NCI-H345 treated with DMSO at 0.1 percent for 48 hours (cell line): ENCODE measurements around the gene CEACAM16.

Source experiments
- DNase-seq: peaks from one replicate; lab custom pipeline; 2025; ENCODE audit not compliant: unreplicated experiment; lab: John Stamatoyannopoulos, UW

CEACAM16 gene

GRCh38 chr19:44744871-44745332 is 46.0 kb downstream of the CEACAM16 start:
- no peak for DNase-seq

GRCh38 chr19:44745341-44745831 is 46.4 kb downstream of the CEACAM16 start:
- DNase-seq = no peak

DNA sequence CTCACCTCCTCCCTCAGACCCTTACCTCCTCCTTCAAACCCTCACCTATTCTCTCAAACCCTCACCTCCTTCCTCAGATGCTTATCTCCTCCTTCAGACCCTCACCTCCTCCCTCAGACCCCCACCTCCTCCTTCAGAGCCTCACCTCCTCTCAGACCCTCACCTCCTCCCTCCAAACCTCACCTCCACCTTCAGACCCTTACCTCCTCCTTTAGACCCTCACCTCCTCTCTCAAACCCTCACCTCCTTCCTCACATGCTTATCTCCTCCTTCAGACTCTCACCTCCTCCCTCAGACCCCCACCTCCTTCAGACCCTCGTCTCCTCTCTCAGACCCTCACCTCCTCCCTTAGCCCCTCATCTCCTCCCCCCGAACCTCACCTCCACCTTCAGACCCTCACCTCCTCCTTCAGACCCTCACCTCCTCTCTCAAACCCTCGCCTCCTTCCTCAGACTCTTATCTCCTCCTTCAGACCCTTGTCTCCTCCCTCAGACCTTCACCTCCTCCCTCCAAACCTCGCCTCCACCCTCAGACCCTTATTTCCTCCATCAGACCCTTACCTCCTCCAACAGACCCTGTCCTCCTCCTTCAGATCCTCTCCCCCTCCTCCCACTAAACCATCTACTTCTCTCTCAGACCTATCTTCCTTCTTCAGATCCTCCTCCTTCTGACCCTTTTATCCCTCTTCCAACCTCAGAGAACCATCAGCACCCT is 47.1 kb downstream of the CEACAM16 start:
- no peak for DNase-seq

- no peak for DNase-seq
Measured at GRCh38 chr19:44746616-44746945, 47.6 kb downstream of the CEACAM16 start.

GRCh38 chr19:44746946-44747738 is 48.2 kb downstream of the CEACAM16 start:
- no peak for DNase-seq

DNA sequence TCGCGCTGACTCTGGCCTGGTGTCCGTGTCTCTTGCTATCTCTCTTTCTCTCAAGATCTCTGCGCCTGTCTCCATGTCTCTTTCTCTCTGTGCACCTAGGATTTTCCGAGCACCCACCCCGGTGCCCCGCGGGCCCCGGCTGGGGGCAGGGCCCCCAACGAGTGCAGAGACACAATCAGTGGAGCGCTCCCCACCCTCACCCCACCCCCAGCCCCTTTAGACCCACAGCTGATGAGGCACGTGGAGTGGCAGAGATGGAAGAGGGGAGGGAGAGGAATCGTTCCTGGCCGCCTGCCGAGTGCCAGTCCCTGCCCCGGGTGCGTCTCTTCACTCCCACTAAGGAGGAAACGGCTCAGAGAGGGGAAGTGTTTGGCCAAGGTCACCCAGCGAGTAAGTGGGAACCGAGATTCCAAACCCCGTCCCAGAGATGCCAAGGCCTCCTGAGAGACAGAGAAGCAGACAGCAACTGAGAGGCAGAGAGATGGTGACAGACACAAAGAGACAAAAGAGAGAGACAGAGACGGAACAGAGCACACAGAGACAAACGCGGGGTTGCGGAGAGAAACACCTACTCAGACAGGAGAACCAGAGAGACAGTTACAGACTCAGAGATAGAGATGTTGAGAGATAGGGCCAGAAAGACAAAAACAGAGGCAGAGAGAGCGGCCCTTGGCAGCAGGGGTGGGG is 48.9 kb downstream of the CEACAM16 start:
- DNase-seq = no peak

- no peak for DNase-seq
Measured at GRCh38 chr19:44748426-44749254, 49.7 kb downstream of the CEACAM16 start, which contains the start of gene BCL3. Gene BCL3 (plus strand): TSS chr19:44748708. CDS start chr19:44748791, 83 bp downstream.

GRCh38 chr19:44749292-44749691 is 50.3 kb downstream of the CEACAM16 start:
- no peak for DNase-seq

GRCh38 chr19:44749994-44750393 is 51.0 kb downstream of the CEACAM16 start:
- DNase-seq = no peak

DNA sequence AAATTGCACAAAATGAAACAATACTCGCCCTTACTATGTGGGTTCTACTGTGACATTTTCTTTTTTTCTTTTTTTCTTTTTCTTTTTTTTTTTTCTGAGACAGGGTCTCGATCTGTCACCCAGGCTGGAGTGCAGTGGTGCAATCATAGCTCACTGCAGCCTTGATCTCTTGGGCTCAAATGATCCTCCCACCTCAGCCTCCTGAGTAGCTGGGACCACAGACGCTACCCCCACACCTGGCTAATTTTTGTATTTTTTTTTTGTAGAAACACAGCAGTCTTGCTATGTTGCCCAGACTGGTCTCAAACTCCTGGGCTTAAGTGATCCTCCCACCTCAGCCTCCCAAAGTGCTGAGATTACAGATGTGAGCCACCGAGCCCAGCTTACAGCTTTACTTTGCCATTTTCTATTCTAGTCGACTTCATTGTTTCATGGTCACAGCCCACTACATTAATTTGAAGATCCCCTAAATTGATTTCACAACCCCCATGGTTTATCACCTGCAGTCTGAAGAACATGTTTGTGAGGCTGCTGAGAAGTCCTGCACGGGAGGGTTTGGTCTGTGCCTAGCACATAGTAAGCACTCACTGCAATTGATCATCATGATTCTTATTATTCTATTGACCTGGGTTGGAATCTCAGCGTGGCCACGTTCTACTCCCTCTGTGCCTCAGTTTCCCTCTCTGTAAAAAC is 53.3 kb downstream of the CEACAM16 start:
- no peak for DNase-seq

DNA sequence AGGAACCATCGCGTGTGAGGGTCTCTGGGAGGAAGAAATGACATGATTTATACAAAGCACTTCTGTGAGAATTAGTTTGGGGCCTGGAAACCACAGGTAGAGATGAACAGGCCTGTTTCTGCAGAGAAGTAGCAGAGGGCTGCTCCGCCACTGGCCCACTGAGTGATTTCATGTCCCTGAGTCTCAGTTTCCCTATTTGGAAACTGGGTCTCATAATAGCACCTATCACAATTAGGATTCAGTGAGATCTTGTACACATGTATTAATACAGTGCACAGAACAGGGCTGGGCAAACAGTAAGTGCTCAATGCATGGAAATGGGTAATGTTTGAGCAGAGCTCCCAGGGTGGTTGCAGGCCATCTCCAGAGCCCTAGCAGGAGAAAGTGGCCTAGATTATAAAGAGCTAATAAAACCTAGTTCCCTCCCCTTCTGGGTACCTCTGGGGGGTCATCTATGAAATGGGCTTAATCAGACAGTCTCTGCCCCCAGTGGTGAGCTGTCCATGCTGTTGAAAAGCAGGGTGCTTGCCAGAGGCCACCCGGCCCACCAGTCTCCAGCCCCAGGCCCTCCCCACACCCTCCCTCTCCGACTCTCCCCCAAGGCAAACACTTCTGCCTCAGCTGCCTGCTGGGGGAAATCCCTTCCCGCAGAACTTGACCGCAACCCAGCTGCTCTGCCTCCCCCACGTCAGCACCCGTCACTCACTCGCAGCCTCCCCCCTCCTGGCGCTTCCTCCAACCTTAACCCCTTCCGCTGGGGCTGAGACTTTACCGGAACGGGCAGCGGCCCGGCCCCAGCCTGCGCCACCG is 54.1 kb downstream of the CEACAM16 start:
- DNase-seq = no peak

- no peak for DNase-seq
Measured at GRCh38 chr19:44753626-44753931, 54.6 kb downstream of the CEACAM16 start.

DNA sequence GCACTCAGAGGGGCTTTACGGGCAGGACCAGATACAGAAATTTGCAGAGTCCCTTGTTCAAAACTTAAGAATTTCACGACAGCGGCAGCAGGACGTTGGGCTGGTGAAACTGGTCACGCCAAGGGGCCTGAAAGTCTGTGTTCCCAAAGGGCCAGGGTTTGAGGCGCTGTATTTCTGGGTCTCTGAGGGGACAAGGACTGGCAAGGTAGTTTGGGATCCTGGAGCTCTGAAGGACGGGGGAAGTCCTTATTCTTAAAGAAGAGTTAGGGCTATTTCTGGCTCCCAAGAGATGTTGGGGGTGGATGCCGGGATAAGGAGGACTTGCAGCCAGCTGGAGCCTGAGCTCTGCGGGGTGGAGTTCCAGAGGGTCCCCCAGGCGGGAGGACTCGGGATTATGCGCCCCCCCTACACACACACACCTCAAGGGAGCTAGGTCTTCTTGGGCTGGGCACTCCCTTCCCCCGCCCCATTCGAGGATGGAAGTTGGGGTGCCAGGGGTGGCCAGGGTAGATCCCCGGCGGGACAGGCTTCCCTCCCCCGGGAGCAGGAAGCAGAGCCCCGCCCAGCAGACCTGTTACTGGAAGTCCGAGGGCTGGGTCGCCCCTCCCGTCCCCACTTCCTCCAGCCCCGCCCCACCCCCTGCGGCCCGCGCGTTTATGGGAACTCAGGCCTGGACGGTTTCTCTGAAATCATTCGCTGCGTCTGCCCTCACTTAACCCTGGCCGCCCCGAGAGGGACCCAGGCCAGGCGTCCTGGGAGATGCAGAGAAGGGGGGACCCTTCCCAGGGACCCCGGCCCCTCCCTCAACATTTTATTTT is 55.2 kb downstream of the CEACAM16 start:
- DNase-seq = no peak

- no peak for DNase-seq
Measured at GRCh38 chr19:44754750-44755080, 55.8 kb downstream of the CEACAM16 start.

GRCh38 chr19:44755219-44755618 is 56.3 kb downstream of the CEACAM16 start:
- DNase-seq = no peak

GRCh38 chr19:44756089-44756562 is 57.2 kb downstream of the CEACAM16 start:
- DNase-seq = no peak

DNA sequence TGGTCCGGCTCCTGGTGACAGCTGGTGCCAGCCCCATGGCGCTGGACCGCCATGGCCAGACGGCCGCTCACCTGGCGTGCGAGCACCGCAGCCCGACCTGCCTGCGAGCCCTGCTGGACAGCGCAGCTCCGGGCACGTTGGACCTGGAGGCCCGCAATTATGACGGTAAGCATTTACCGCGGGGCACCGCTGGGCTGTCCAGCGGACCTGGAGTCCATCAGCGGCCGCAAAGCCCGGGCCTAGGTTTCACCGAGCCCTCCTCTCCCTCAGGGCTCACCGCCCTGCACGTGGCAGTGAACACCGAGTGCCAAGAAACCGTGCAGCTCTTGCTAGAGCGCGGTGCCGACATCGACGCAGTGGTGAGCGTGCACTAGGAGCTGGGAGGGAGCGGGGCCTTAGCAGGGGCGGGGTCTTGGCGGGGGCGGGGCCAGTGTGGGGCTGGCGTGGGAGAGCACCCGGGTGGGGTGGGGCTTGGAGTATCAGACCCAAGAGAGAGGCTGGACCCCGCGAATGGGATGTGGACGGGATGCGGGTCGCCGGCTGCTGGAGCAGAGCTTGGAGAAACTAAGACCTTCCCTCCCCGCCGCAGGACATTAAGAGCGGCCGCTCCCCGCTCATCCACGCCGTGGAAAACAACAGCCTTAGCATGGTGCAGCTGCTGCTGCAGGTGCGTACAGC is 58.2 kb downstream of the CEACAM16 start:
- no peak for DNase-seq
